ENCODE results near the gene ZNF133.

DNA sequence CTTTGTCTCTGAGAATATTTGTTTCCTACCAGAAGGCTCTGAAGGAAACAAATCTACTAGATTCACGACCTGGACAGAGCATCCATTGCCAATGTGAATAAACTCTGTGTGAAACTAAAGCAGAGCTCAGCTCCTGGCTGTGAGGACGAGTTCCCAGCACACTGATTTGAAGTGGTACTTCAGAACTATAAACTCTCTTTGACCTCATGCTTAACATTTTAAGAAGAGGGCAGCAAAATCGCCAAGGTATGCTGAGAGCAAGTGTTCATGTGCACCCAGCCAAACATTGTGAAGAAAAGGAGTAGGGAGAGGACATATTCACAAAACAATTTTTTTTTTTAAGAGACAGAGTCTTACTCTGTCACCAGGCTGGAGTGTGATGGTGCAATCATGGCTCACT lies 33.7 kb upstream of the ZNF133 start:
- TF ChIP-seq, protein P1, sequence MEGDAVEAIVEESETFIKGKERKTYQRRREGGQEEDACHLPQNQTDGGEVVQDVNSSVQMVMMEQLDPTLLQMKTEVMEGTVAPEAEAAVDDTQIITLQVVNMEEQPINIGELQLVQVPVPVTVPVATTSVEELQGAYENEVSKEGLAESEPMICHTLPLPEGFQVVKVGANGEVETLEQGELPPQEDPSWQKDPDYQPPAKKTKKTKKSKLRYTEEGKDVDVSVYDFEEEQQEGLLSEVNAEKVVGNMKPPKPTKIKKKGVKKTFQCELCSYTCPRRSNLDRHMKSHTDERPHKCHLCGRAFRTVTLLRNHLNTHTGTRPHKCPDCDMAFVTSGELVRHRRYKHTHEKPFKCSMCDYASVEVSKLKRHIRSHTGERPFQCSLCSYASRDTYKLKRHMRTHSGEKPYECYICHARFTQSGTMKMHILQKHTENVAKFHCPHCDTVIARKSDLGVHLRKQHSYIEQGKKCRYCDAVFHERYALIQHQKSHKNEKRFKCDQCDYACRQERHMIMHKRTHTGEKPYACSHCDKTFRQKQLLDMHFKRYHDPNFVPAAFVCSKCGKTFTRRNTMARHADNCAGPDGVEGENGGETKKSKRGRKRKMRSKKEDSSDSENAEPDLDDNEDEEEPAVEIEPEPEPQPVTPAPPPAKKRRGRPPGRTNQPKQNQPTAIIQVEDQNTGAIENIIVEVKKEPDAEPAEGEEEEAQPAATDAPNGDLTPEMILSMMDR (conservative IDR thresholded peaks at IDR 0.05; ENCODE audit: low read length): no peak
- TF ChIP-seq EZH2phosphoT487 (IDR thresholded peaks at IDR 0.05; ENCODE audit: borderline replicate concordance): no peak
